ENCODE data around the gene PRDX2.

Gene PRDX2

GRCh38 chr19:12756150-12756883, 45.3 kb downstream of the PRDX2 start:
- TF ChIP-seq, protein P1, sequence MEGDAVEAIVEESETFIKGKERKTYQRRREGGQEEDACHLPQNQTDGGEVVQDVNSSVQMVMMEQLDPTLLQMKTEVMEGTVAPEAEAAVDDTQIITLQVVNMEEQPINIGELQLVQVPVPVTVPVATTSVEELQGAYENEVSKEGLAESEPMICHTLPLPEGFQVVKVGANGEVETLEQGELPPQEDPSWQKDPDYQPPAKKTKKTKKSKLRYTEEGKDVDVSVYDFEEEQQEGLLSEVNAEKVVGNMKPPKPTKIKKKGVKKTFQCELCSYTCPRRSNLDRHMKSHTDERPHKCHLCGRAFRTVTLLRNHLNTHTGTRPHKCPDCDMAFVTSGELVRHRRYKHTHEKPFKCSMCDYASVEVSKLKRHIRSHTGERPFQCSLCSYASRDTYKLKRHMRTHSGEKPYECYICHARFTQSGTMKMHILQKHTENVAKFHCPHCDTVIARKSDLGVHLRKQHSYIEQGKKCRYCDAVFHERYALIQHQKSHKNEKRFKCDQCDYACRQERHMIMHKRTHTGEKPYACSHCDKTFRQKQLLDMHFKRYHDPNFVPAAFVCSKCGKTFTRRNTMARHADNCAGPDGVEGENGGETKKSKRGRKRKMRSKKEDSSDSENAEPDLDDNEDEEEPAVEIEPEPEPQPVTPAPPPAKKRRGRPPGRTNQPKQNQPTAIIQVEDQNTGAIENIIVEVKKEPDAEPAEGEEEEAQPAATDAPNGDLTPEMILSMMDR (IDR thresholded peaks at IDR 0.05; ENCODE audit: insufficient read depth, low read length, poor library complexity, severe bottlenecking): no peak
- no peak overlapping the region for H3K4me3 ChIP-seq (replicated peaks; ENCODE audit: low read depth, low read length)
- no peaks in the 10 kb centered on the region for H3K36me3 ChIP-seq (ENCODE audit: control insufficient read depth, insufficient read depth, low read length)
- DNase-seq (ENCODE audit: extremely low read depth, insufficient read length): no peak
- no peaks in the 10 kb centered on the region; the same call in 1 of the 2 replicates for H3K27me3 ChIP-seq (replicated peaks; ENCODE audit: control insufficient read depth, insufficient read depth, low read length)

DNA sequence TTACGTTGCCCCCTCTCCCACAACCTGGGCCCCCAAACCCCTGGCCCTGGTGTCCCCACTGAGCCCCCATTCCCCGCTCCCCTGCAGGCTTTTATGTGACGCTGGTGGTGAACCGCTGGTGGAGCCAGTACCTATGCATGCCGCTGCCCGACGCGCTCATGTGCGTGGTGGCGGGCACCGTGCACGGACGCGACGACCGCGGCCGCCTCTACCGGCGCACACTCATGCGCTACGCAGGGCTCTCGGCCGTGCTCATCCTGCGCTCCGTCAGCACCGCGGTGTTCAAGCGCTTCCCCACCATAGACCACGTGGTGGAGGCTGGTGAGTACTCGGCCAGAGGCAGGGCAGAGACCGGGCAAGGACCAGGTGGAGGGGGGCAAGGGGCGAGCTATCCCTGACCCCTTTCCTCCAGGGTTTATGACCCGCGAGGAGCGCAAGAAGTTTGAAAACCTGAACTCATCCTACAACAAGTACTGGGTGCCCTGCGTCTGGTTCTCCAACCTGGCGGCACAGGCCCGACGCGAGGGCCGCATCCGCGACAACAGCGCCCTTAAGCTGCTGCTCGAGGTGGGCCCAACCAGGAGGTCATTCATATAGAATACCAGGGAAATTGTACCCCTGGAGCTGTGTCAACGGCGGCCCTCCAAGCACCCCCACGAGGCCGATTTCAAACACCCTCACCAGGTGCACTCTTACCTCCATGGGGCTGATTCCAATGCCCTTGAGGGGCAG, 47.0 kb downstream of the PRDX2 start:
- H3K4me3 ChIP-seq (replicated peaks; ENCODE audit: low read depth, low read length): no peak overlapping the region
- no peaks in the 10 kb centered on the region; the same call in 1 of the 2 replicates for H3K27me3 ChIP-seq (replicated peaks; ENCODE audit: control insufficient read depth, insufficient read depth, low read length)
- no peak for DNase-seq (ENCODE audit: extremely low read depth, insufficient read length)
- TF ChIP-seq, protein P1 (IDR thresholded peaks at IDR 0.05; ENCODE audit: insufficient read depth, low read length, poor library complexity, severe bottlenecking): no peak
- H3K36me3 ChIP-seq (ENCODE audit: control insufficient read depth, insufficient read depth, low read length): no peaks in the 10 kb centered on the region

GRCh38 chr19:12752056-12752781, 49.4 kb downstream of the PRDX2 start:
- TF ChIP-seq, protein P1 (IDR thresholded peaks at IDR 0.05; ENCODE audit: insufficient read depth, low read length, poor library complexity, severe bottlenecking): no peak
- no peaks in the 10 kb centered on the region; the same call in 1 of the 2 replicates for H3K27me3 ChIP-seq (replicated peaks; ENCODE audit: control insufficient read depth, insufficient read depth, low read length)
- no peak for DNase-seq (ENCODE audit: extremely low read depth, insufficient read length)
- H3K36me3 ChIP-seq (ENCODE audit: control insufficient read depth, insufficient read depth, low read length): peaks cover 7% of the 10 kb centered on the region
- no peak overlapping the region for H3K4me3 ChIP-seq (replicated peaks; ENCODE audit: low read depth, low read length)

GRCh38 chr19:12751635-12752034, 50.0 kb downstream of the PRDX2 start, which contains the start of gene BEST2:
BEST2 (plus strand) TSS chr19:12751791; CDS start chr19:12752593, 802 bp downstream.
- Histone ChIP-seq H3K36me3 (ENCODE audit: control insufficient read depth, insufficient read depth, low read length) (peaks cover 10% of the 10 kb centered on the region), H3K4me3 (replicated peaks; ENCODE audit: low read depth, low read length) (no peak within 1 kb of the TSS), H3K27me3 (replicated peaks; ENCODE audit: control insufficient read depth, insufficient read depth, low read length) (no peaks in the 10 kb centered on the region; the same call in 1 of the 2 replicates)
- no peak for DNase-seq (ENCODE audit: extremely low read depth, insufficient read length)
- TF ChIP-seq, protein P1 (IDR thresholded peaks at IDR 0.05; ENCODE audit: insufficient read depth, low read length, poor library complexity, severe bottlenecking): no peak

DNA sequence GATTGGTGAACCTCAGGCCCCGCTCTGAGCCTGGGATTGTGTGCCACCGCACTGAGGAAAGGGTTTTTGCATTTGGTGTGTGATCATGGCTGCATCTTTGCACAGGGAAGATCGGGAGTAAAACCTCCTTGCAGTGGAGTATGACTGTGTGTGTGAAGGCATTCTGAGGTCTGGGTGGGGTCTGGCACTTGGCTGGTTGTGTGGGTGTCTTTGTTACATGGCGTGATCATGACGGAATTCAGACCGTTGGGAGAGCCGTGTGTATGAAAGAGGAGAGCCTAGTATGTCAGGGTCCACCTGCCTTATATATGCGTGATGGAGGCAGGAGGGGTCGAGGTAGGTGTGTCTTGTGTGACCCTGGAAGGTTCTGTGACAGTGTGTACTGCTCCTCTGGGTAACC, 50.7 kb downstream of the PRDX2 start:
- Histone ChIP-seq H3K4me3 (replicated peaks; ENCODE audit: low read depth, low read length) (no peak overlapping the region), H3K36me3 (ENCODE audit: control insufficient read depth, insufficient read depth, low read length) (peaks cover 15% of the 10 kb centered on the region), H3K27me3 (replicated peaks; ENCODE audit: control insufficient read depth, insufficient read depth, low read length) (no peaks in the 10 kb centered on the region; the same call in 1 of the 2 replicates)
- TF ChIP-seq, protein P1 (IDR thresholded peaks at IDR 0.05; ENCODE audit: insufficient read depth, low read length, poor library complexity, severe bottlenecking): no peak
- DNase-seq (ENCODE audit: extremely low read depth, insufficient read length): no peak

Data from GM06990 (cell line).